HEK293 (cell line): ENCODE results near the gene PHF5A.

ENCODE experiments used
- ATF2 ChIP-seq: fragments of 450-650 bp; formaldehyde crosslinking; IDR thresholded peaks from 2 replicates; pipeline ENCODE4 v1.5.1; 2016; ENCODE audit warnings: missing biosample characterization, missing genetic modification characterization, low read depth
- HOXC10 ChIP-seq: sonication (generic); formaldehyde crosslinking; IDR thresholded peaks from 2 replicates; pipeline ENCODE4 v1.8.1; 2023; ENCODE audit warnings: mild to moderate bottlenecking, missing genetic modification reagents
- KLF1 ChIP-seq: fragments of 450-650 bp; formaldehyde crosslinking; IDR thresholded peaks from 2 replicates; pipeline ENCODE4 v1.5.1; 2016; ENCODE audit warnings: missing biosample characterization, missing genetic modification characterization
- KLF7 ChIP-seq: fragments of 450-650 bp; formaldehyde crosslinking; IDR thresholded peaks from 2 replicates; pipeline ENCODE4 v1.5.1; 2016; ENCODE audit warnings: missing biosample characterization, missing genetic modification characterization, borderline replicate concordance
- ZBTB48 ChIP-seq: fragments of 450-650 bp; formaldehyde crosslinking; IDR thresholded peaks from 2 replicates; pipeline ENCODE4 v1.5.1; 2016; ENCODE audit warnings: missing biosample characterization, missing genetic modification characterization
- ZEB2 ChIP-seq: fragments of 450-650 bp; formaldehyde crosslinking; IDR thresholded peaks from 2 replicates; pipeline ENCODE4 v1.5.1; 2016; ENCODE audit warnings: missing biosample characterization, missing genetic modification characterization
- ZIC2 ChIP-seq: fragments of 450-650 bp; formaldehyde crosslinking; IDR thresholded peaks from 2 replicates; pipeline ENCODE4 v1.5.1; 2016; ENCODE audit warnings: missing biosample characterization, missing genetic modification characterization
- ZNF132 ChIP-seq: fragments of 450-650 bp; formaldehyde crosslinking; IDR thresholded peaks from 2 replicates; pipeline ENCODE4 v1.5.1; 2017; ENCODE audit warnings: missing biosample characterization, missing genetic modification characterization, borderline replicate concordance
- ZNF19 ChIP-seq: fragments of 450-650 bp; formaldehyde crosslinking; IDR thresholded peaks from 2 replicates; pipeline ENCODE4; 2016; ENCODE audit warnings: missing biosample characterization, missing genetic modification characterization, low read depth
- ZNF658 ChIP-seq: fragments of 450-650 bp; formaldehyde crosslinking; IDR thresholded peaks from 2 replicates; pipeline ENCODE4; 2016; ENCODE audit warnings: missing biosample characterization, missing genetic modification characterization
- ZNF670 ChIP-seq: fragments of 450-650 bp; formaldehyde crosslinking; IDR thresholded peaks from 2 replicates; pipeline ENCODE4 v1.5.1; 2016; ENCODE audit warnings: missing biosample characterization, missing genetic modification characterization, low read depth
- ZNF747 ChIP-seq: fragments of 450-650 bp; formaldehyde crosslinking; IDR thresholded peaks from 2 replicates; pipeline ENCODE4 v1.5.1; 2016; ENCODE audit warnings: missing biosample characterization, missing genetic modification characterization
- ZNF792 ChIP-seq: fragments of 450-650 bp; formaldehyde crosslinking; IDR thresholded peaks from 2 replicates; pipeline ENCODE4 v1.5.1; 2016; ENCODE audit warnings: missing biosample characterization, missing genetic modification characterization
- ZSCAN4 ChIP-seq: fragments of 450-650 bp; formaldehyde crosslinking; IDR thresholded peaks from 2 replicates; pipeline ENCODE4 v1.5.1; 2017; ENCODE audit warnings: missing biosample characterization, missing genetic modification characterization

The PHF5A gene

DNA sequence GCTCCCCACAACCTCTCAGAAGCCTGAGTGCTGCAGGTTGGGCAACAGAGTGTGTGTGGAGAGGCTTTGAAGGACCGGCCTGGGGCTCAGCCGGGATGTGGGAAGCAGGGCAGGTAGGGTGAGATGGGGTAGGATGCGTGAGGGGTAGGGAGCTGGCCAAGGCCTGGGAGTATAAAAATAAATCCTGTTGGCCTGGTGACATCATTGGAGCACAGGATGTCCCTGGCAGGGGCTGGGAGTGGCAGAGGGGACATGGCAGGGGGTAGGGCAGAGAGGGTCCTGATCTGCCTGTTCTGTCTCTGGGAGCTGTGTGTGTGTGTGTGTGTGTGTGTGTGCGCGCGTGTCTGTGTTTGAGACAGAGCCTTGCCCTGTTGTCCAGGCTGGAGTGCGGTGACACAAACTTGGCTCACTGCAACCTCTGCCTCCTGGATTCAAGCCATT, 58.2 kb downstream of the PHF5A start (continued):
- TF ChIP-seq ATF2 (tag by site-specific recombination) (0 out of 2 replicates have a peak, but pooled peaks have one; percentile 43), ZNF670 (no peak), ZNF19 (tag by site-specific recombination) (no peak), ZNF658 (tag by site-specific recombination) (no peak), KLF1 (tag by site-specific recombination) (no peak), ZSCAN4 (tag by site-specific recombination) (peak; percentile 42; the same call in 1 of the 2 replicates), KLF7 (tag by site-specific recombination) (no peak), ZNF132 (tag by site-specific recombination) (no peak), ZIC2 (tag by site-specific recombination) (peak; percentile 80), HOXC10 (CRISPR knock-in tag) (no peak), ZNF792 (tag by site-specific recombination) (no peak), ZEB2 (no peak), ZBTB48 (tag by site-specific recombination) (peak; percentile 60; the same call in 1 of the 2 replicates), ZNF747 (no peak)
- TF ChIP-seq, all 188 proteins: peak for 7
